Adipose tissue (tissue), 3 donors: ENCODE measurements around the gene CACNA1B. TPM values are rescaled to one million over a fixed set of nuclear protein-coding genes. Genes with fewer than 3 reads are reported as not detected.

Source experiments
- H3K27ac ChIP-seq: one replicate; pipeline ENCODE4 v1.5.1; 2013; ENCODE audit warnings: low read depth, low read length
- WGBS, 3 donors: extraction: QIAGEN DNeasy Blood & Tissue Kit; methylation state at CpG; one replicate each; pipeline ENCODE4 v1.1.7; 2013; 5-methylcytosine and 5-hydroxymethylcytosine counted together
- polyA plus RNA-seq, 3 donors: library from polyadenylated mRNA; stranded (reverse); fragments of 200-250 nt; gene quantifications; one replicate each; pipeline ENCODE4 v1.2.3, GENCODE V29; 2013
- donor health status: healthy with polysubstance abuse.
- donor health status: Bipolar disorder and iron deficiency.
- donor health status: healthy.

The CACNA1B gene
- polyA plus RNA-seq, 3 donors, result 0.04 to 0.20 TPM; not detected in 1

DNA sequence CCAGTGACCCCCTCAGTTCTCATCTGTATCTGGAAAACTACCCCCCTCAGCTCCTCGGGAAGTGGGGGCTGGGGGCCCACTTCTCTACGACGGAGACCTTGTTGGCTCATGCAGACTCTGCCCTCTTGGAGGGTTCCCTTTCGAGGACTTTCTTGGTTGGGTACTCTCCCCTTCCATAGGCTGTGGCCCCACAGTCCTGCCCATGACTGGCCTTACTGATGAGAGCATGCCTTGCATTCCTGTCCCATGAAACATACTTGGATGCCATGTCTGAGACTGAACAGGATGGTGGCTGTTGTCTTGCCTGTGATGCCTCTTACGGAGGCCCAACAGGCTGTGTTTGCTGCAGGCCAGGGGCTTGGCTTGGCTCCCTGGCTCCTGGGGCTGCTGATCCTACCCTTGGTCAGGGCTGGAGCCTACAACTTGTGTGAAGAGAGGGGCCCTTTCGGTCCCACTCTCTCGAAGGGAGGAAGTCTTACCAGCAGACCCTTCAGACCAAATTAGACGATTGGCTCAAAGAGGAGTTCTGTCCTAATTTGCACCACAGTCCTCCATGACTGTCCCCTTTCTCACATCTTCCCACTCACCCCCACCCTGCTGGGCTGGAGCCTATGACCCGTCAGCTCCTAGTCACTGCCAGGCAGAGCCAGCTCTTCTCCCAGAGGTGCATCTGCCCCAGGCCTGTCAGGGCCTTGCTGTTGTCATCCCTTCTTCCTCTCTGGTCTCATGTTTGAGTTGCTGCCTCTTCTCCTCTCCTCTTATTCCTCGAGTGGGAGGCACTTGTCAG lies 109.9 kb downstream of the CACNA1B start:
- H3K27ac ChIP-seq, result no peak overlapping the region
- WGBS, 3 donors, result 71 to 83% (median 79%) methylated on average over 10 of the region's 10 CpGs

DNA sequence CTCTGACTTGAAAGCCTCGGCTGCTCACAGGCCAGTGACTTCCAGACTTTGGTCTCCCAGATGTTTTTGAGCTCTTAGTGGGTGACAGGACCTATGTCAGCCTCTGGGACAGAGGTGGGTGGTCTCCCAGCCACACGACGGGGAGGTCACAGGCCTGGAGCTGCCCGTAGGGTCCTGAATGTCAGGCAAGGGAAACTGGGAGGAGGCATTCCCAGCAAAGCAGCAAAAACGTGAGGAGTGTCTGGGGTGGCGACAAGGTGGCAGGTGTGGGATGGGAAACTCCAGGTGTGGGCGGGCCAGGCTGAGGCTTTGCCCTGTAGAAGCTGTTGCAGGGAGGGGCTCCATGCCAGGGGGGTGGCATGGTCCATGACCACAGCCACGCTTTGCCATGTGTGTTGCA lies 110.5 kb downstream of the CACNA1B start:
- WGBS, 3 donors, result 64 to 77% (median 75%) methylated on average over 8 of the region's 8 CpGs
- H3K27ac ChIP-seq, result no peak overlapping the region

DNA sequence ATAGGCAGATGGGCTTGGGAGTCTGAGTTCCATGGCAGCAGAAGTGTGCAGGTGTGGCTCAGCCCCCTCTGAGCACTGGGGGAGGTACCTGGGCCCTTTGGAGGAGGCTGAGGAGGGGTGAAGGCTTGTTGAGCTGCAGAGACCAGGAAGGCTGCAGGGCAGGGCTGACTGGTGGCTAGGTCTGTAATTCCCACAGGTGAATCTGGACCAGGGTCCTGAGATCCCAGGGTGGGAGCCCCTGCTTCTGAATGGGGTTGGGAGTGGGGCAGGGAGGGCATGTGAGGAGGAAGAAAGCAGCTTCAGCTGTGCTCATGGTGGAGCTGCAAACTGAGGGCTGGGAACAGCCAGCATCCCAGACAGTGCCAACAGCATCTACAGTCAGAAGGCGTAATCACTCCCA lies 111.1 kb downstream of the CACNA1B start:
- no peak overlapping the region for H3K27ac ChIP-seq
- 81 to 100% (median 89%) methylated on average over 1 of the region's 1 CpG for WGBS, 3 donors

DNA sequence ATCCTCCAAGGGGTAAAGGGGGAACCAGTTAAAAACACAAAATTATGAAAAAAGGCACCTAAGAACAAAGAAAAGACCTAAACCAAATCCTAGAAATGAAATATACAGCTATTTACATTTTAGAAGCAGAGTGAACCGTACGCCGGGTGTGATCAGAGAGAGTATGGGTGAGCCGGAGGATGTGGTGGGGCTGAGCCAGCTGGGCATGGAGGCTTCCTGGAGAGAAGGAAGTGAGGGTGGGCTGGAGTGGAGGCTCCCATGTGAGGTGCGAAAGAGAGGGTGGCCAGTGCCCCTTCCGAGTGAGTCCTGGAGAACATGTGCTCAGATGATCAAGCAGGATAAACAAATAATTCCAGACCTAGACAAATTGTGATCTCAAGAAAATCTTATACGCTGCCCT lies 111.6 kb downstream of the CACNA1B start:
- 86 to 89% (median 89%) methylated on average over 7 of the region's 7 CpGs for whole genome bisulfite sequencing, 3 donors
- H3K27ac ChIP-seq, result no peak overlapping the region

DNA sequence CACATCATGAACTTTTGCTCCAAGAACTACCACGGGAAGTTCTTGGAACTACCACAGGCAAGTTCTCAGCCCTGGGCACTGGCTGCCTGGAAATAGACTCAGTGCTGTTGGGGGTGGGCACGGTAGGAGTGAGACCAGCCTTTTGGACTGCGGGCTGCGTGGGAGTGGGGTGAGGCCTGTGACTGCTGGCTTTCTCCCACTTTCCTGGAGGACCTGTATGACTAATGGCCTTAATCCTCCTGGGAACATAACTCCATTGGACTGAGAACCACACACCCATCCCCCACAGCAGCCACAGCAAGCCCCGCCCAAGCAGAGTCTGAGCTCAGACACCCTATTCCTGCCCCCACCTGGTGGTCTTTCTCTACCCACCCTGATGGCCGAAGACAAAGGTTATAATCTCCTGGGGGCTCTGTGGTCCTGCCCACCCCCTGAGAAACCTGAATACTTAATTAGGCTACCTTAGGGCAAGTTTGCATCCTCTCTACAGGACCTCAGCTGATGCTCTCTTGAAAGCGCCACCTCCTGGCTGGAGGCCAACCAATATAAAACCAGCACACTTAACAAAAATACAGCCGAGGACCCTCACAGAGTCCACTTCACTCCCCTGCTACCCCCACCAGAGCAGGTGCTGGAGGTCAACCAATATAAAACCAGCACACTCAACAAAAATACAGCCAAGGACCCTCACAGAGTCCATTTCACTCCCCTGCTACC lies 112.6 kb downstream of the CACNA1B start:
- no peak overlapping the region for H3K27ac ChIP-seq
- WGBS, 3 donors, result 82 to 89% (median 84%) methylated on average over 8 of the region's 8 CpGs

DNA sequence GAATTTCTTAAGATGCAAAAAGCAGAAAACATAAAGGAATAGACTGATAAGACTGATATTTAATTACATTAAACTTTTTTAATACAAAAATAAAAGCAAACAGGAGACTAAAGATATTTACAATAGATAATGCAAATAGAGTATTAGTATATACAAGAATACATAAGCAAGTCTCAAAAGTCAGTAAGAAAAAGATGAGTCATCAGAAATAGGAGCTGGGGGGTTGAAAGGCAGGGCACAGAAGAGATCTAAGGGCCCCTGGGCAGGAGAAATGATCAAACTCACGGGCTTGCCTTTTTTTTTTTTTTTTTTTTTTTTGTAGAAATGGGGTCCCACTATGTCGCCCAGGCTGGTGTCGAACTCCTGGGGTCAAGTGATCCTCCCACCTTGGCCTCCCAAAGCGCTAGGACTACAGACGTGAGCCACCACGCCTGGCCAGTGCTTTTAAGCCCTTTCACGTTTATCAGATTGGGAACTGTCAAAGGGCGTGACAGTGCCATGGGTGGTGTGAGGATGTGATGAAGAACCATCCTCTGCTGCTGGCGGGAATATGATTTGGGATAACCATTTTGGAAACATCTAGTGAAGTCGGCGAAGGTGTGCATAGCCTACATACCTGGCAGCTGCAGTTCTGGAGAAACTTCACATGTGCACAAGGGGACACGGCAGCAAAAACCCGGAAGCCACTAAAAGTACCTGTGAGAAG lies 126.1 kb downstream of the CACNA1B start:
- 83 to 89% (median 84%) methylated on average over 13 of the region's 13 CpGs for WGBS, 3 donors

DNA sequence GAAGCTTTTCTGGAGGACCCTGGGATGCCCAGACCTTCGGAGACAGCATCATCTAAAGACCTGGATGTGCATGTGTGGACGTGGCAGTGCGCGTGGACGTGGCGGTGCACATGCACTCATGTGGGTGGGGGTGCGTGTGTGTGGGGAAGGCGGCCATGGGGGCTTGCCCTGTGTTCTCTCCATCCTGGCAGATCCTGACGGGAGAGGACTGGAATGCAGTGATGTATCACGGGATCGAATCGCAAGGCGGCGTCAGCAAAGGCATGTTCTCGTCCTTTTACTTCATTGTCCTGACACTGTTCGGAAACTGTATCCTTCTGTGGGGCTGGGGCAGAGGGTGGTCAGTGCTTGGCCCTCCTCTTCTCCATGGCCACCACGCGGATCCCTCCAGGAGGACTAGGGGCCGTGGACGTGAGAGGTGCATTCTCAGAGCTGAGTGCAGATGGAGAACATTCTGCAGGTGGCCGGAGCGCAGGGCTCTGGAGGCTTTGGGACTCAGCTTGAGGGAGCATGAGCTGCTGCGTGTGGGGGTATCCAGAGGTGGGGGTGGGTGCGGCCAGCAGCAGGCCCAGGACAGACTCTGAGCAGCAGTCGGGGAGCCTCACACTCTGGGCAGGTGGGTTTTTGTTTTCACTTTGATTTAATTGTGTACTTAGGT lies 129.1 kb downstream of the CACNA1B start:
- no peak overlapping the region for H3K27ac ChIP-seq
- 72 to 84% (median 82%) methylated on average over 25 of the region's 25 CpGs for WGBS, 3 donors

More for the DNA sequence above, 126.1 kb downstream of the CACNA1B start:
- H3K27ac ChIP-seq, result no peak overlapping the region

DNA sequence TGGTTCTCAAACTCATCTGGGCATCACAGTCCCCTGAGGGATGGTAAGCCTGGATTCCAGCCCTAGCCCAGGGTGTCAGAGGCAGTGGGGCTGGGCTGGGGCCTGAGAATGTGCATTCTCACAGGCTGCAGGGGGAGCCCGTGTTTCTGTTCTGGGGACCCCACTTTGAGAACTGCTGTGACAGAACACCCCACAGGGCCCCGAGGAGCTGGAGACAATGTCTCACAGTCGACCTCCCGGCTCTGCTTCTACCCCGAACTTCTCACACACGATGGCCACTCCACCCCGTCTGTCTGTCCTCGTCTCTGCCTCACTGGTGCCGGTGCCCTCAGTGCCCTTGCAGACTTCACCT lies 130.0 kb downstream of the CACNA1B start:
- WGBS, 3 donors, result 81 to 88% (median 86%) methylated on average over 9 of the region's 9 CpGs
- no peak overlapping the region for H3K27ac ChIP-seq

DNA sequence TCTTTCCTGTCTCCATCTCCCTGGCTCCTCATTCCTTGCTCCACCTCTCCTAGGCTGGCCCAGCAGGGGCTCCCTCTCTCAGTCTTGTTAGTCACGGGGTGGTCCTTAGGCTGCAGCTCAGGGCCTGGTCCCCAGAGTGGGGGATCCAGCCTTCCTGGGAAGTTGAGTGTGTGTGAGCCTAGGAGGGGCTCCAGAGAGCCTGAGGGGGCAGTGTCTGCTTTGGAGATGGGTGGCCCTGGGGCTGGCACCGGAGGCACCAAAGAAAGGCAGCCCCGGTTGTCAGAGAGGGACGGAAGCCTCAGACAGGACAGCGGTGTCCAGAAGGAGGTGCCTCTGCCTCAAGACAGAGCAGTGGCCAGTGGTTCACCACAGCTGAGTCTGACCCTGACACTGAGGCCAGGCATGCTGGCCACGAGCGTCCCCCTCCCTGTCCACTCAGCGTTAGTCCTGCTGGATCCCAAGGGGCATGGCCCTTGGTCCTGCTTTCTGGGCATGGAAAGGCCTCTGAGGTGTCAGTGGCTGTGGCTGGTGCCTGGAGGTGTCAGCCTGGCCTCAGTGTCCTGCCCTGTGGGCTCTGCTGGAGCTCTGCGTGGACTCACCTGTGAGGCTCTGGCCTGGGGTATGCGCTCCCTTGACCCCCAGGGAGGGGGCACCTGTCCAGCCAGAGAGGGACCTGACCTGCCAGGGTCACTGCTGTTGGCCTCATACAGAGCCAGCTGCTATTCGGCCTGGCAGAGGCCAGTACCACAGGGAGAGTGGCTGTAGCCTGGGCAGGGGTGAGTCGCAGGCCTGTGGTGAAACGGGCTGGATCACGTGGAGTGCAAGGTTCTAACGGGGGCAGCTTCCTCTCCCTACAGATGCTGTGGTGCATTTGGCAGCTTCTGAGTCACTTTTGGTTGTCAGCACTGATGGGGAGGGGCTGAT lies 130.6 kb downstream of the CACNA1B start:
- no peak overlapping the region for H3K27ac ChIP-seq
- WGBS, 3 donors, result 78 to 86% (median 83%) methylated on average over 15 of the region's 15 CpGs

- 82 to 87% (median 84%) methylated on average over 17 of the region's 17 CpGs for WGBS, 3 donors
Measured at GRCh38 chr9:138009016-138009802, 131.6 kb downstream of the CACNA1B start.

GRCh38 chr9:138009803-138010690 lies 132.5 kb downstream of the CACNA1B start:
- WGBS, 3 donors, result 74 to 79% (median 78%) methylated on average over 16 of the region's 16 CpGs

More at GRCh38 chr9:138009016-138009802, 131.6 kb downstream of the CACNA1B start:
- no peak overlapping the region for H3K27ac ChIP-seq

DNA sequence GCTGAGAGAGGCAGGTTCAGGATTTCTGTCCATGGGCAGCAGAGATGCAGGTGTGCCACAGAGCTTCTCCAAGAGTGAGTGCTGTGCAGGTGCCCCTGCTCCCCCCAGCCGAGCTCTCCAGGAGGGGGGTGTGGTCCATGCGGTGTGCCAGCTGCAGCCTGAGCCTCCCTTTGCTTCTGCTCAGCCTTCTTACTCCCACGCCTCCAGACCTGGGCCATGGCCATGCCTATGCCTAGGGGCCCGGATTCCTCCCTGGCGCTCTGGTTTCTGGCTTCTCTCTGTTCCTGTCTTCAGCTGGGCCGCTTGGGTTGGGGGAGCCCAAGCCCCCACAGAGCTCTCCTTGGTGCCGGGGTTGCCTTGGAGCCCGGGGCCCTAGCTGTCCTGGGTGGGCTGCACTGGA lies 133.3 kb downstream of the CACNA1B start:
- H3K27ac ChIP-seq, result no peak overlapping the region
- WGBS, 3 donors, result 69 to 79% (median 73%) methylated on average over 8 of the region's 8 CpGs

More at GRCh38 chr9:138009803-138010690, 132.5 kb downstream of the CACNA1B start:
- no peak overlapping the region for H3K27ac ChIP-seq

GRCh38 chr9:138011951-138012500 lies 134.4 kb downstream of the CACNA1B start:
- no peak overlapping the region for H3K27ac ChIP-seq
- WGBS, 3 donors, result 62 to 94% (median 86%) methylated on average over 4 of the region's 4 CpGs

GRCh38 chr9:138013273-138013672 lies 135.7 kb downstream of the CACNA1B start:
- H3K27ac ChIP-seq, result no peak overlapping the region
- 65 to 79% (median 68%) methylated on average over 2 of the region's 2 CpGs for WGBS, 3 donors

DNA sequence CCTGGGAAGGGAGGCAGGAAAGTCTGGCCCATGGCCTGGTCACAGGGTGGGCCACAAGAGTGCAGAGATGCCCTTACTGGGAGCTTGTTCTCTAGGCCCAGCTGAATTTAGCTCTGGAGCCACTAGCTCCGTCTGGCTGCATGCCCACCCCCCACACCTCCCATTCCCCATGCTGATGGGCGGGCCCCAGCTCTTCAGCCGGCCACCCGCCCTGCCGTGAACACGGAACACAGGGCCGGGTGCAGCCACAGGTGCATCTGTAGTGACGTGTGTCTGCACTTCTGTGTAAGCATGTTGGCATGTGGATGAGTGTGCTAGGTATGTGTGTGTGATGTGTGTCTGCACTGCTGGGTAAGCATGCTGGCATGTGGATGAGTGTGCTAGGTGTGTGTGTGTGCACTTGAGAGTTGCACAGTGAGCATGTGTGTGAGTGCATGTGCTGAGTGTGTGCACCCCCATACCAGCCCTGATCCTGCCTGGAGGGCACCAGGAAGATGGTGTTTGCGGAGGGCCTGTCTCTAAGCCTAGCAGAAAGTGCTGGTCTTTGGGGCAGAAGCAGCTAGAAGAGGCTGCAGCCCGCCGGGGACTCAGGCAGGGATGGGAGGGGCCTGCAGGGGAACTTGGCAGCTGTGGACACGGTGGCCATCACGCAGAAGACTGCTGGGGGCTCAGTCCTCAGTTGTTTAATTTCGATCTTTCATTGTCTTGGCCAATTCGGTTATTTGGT lies 136.4 kb downstream of the CACNA1B start:
- WGBS, 3 donors, result 68 to 73% (median 69%) methylated on average over 15 of the region's 15 CpGs
- H3K27ac ChIP-seq, result no peak overlapping the region
